ENCODE measurements around the gene RALGAPA2.

GRCh38 chr20:20536240-20536933, 176.1 kb downstream of the RALGAPA2 start:
- TF ChIP-seq YY1 (IDR thresholded peaks at IDR 0.05; ENCODE audit: insufficient read depth, insufficient read length) (no peak), SUZ12 (IDR thresholded peaks at IDR 0.05; ENCODE audit: extremely low read depth, insufficient read depth, insufficient read length) (no peak), ZNF274 (IDR thresholded peaks at IDR 0.05; ENCODE audit: low read depth, low read length) (no peak)

Data from NT2/D1 (cell line).